Fibroblast of skin of right quadriceps (primary cell): ENCODE results near the gene MTA3.
"Not testable (repeated sequence)": the region's sequence is repeated elsewhere in the genome, so short reads cannot be mapped to it uniquely, and the experiment has no call there.

Experiments used
- DNase-seq: peaks from one replicate; pipeline ENCODE4 v3.0.0-alpha.2; 2013

The MTA3 gene

DNA sequence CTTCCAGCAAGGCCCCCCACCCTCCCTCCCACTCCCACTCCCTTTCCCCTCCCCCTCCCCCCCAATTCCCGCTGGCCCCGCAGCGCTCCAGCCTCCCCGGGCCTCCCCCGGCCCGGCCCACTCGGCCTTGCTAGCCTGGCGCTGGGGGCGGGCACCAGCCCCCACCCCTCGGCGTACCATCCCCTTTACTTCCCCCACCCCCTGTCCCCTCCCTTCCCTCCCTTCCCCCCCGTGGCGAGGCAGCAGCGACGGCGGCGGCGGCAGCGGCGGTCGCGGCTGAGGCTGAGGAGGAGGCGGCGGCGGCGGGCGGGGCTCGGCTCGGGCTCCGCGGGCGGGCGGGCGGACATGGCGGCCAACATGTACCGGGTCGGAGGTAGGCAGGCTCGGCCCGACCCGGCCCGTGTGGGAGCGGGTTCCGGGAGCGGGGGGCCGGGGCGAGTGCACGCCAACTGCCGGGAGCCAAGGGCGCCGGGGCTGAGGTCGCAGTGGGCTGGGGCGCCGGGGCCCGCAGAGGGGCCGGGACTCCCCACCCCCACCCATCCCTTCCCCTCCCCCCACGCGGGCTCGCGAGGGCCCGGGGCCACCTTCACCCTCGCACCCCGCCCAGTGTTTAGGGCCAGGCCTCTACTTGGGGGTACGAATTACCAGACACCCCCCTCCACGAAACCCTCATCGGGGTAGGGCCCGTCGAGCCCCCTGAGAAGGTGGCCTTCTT is at the start of gene MTA3:
Gene MTA3 (plus strand): TSS at position 232 of the 715 bp plus-strand sequence. CDS start 114 bp downstream, at position 346.
- DNase-seq, result peak; percentile 48

DNA sequence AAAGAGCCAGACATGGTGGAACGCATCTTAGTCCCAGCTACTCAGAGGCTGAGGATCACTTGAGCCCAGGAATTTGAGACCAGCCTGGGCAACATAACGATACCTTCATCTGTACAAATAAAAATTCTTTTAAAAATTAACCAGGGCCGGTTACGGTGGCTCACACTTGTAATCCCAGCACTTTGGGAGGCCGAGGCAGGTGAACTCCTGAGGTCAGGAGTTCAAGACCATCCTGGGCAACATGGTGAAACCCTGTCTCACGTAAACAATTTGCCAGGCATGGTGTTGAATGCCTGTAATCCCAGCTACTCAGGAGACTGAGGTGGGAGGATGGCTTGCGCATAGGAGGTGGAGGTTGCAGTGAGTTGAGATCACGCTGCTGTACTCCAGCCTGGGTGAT is 48.8 kb upstream of the MTA3 start:
- no peak for DNase-seq

DNA sequence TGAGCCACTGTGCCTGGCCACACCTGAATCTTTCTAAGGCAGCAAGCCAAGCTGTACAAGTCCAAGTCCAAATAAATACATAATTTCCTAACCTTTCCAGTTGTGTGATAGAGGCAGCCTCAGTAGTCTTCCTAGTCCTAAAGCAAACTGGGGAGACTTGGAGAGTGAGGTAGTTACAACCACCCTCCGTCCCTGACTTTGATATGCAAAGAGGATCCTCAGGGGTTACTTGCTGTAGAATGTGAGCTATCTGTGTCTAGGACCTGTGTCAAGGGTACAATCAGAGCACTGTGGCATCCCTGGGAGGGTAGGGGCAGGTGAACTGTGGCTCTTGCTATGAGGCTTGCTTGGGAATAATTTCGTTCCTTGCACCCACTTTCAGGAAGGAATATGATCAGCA is 46.4 kb upstream of the MTA3 start:
- DNase-seq, result no peak

DNA sequence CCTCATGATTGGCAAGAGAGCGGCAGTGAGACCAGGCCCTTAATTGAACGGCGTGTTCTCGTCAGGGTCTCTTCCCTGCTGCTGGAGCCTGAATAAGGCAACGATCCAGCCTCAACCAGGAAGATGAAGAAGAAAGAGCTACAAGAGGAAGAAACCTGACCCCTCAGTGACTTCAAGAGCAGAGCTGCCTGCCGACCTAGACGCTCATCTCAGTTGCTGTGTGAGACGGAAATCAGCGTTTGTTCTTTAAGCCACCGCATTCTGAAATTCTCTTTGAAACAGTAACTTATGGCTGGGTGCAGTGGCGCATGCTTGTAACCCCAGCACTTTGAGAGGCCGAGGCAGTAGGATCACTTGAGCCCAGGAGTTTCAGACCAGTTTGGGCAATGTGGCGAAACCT is 45.1 kb upstream of the MTA3 start:
- DNase-seq, result no peak

DNA sequence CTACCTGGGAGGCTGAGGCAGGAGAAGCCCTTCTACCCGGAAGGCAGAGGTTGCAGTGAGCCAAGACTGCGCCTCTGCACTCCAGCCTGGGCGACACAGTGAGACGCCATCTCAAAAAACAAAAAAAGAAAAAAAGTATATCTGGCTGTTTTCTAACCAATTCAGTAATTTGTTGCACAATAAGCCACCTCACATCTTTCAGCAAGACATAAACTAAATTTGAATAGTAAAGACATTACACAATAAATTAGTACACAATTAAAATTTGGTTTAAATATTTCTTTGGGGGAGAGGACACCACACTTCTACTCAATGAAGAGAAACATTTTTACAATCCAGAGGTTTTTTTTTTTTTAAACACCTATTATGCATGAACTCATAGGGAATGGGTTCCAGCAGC is 36.0 kb upstream of the MTA3 start:
- no peak for DNase-seq

DNA sequence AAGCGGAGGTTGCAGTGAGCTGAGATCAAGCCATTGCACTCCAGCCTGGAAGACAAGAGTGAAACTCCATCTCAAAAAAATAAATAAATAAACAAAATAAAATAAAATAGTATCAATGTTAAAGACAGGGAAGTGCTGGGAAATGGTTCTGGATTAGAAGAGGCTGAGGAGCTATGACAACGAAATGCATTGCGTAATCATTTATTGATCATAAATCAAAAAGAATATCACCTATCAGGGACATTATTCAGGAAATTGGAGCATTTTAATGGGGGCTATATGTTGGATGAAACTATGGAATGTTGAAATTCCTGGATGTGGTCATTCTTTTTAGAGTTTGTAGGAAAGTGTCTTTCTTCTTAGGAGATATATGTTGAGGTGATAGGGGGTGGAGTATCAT is 30.9 kb upstream of the MTA3 start:
- no peak for DNase-seq

DNA sequence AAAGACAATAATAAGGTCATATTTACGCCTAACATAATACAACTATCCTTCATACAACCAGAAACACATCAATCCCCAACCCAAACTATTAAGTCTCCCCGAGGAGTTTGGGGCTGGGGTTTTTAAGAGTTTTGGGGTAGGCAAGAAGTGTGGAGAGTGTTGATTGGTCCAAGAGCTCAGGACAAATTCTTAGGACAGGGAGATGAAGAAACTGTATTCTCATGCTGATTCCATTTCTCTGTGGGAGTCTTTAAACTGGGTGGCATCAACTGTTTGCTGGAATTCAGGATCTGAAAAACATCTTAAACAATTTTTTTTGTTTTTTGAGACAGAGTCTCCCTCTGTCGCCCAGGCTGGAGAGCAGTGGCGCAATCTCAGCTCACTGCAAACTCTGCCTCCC is 25.6 kb upstream of the MTA3 start:
- no peak for DNase-seq

DNA sequence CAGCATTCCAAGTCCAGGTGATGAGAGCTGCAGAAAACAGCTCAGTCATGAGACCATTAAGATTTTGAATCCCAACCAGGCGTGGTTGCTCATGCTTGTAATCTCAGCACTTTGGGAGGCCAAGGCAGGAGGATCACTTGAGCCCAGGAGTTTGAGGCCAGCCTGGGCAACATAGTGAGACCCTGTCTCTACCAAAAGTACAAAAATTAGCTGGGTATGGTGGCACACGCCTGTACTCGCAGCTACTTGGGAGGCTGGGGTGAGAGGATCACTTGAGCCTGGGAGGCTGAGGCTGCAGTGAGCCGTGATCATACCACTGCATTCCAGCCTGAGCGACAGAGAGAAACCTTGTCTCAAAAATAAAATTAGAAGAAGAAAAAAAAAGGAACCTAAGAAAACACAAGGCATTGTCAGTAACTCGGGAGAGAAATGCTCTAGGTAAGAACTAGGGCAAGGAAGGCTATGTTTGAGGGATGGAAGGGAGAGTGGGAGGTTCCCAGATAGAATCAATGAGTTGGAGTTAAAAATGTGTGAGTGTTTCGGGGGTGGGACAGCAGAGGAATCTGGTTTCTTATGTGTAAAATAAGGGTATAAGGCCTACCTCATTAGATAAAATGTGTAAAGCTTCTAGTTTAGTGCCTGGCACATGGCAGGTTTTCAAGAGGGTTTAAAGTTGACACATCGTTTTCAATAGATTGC is 23.3 kb upstream of the MTA3 start:
- no peak for DNase-seq

DNA sequence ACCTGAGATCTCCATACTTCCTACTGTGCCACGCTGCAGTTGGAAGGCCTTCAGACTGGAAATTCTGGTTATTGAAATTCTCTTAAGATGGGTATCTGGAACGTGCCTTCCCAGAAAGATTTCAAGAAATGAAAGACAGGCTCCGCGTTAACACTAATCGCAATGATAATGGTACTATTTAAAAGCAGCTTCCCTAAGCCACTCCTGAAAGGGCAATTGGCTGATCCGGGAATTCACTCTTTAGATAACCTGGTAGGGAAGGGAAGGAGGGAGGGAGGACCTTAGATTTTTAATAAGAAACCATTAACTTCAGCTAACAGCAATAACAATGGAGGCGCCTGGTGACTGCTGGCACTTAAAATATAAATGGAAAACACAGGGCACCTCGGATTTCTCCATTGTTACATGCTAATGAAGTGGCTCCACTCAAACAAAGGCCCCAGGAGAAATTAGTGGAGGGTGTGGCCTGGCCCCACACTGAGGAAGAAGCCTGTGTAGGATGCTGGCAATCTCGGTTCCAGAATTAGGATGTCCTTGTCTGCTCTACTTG is 22.5 kb upstream of the MTA3 start:
- DNase-seq, result no peak

DNA sequence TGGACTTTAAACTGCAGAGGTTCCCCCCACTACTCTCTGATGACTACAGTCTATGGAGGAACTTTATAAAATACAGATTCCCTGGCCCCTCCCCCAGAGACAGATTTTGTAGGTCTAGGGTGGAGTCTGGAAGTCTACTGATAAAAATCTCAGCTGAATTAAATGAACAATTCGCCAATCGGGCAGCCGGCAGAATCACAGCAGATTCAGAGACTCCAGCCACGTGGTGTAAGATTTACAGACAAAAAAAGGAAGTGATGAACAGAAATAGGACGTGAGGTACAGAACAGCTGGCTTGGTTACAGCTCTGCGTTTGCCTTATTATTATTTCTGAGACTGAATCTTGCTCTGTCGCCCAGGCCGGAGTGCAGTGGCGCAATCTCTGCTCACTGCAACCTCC is 21.4 kb upstream of the MTA3 start:
- no peak for DNase-seq

DNA sequence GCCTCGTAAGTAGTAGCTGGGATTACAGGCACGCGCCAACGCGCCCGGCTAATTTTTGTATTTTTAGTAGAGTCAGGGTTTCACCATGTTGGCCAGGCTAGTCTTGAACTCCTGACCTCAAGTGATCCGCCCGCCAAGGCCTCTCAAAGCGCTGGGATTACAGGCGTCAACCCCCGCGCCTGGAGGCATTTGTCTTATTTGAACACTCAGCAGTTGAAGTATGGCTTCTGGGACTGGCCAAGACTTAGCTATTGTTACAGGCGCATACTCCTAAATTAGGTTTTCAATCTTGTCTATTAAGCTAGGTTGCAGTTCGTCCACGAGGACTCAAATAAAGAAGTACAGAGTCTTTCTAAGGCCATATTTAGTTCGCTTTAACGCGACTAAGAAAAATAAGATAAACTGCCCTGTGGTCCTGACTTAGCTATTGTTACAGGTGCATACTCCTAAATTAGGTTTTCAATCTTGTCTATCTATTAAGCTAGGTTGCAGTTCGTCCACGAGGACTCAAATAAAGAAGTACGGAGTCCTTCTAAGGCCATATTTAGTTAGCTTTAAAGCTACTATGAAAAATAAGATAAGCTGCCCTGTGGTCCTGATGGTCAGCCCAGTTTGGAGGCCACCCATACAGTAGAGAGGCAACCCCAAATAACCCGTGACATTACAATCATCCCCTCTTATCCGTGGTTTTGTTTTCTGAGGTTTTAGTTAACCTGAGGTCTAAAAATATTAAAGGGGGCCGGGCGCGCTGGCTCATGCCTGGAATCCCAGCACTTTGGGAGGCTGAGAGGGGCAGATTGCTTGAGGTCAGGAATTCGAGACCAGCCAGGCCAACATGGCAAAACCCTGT is 20.8 kb upstream of the MTA3 start:
- no peak for DNase-seq

DNA sequence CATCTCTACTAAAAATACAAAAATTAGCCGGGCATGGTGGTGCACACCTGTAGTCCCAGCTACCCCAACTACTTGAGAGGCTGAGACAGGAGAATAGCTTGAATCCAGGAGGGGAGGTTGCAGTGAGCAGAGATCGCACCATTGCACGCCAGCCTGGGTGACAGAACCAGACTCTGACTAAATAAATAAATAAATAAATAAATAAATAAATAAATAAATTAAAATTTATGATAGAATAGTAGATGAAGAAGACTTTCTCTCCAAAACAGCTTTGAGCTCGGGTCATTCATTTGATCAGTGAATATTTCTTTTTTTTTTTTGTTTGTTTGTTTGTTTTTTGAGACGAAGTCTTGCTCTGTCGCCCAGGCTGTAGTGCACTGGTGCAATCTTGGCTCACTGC is 17.6 kb upstream of the MTA3 start:
- DNase-seq, result no peak

DNA sequence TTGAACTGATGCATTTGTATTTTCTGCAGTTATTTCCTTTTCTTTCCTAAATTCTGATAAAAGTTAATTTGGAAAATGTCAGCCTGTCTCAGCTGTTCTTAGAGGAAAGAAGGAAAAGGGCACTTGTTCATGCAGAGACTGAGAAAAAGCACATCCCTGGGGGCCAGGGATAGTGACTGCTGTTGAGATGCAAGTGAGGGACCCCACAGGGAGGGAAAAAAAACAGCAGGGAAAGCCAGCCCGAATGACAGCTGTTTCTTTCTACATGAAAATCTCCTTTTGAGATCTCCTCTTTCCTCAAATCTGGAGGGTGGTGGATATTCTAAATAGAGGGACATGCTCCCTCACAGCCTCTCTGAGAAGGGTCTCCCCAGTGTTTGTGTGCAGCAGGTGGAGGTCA is 14.0 kb upstream of the MTA3 start:
- no peak for DNase-seq

DNA sequence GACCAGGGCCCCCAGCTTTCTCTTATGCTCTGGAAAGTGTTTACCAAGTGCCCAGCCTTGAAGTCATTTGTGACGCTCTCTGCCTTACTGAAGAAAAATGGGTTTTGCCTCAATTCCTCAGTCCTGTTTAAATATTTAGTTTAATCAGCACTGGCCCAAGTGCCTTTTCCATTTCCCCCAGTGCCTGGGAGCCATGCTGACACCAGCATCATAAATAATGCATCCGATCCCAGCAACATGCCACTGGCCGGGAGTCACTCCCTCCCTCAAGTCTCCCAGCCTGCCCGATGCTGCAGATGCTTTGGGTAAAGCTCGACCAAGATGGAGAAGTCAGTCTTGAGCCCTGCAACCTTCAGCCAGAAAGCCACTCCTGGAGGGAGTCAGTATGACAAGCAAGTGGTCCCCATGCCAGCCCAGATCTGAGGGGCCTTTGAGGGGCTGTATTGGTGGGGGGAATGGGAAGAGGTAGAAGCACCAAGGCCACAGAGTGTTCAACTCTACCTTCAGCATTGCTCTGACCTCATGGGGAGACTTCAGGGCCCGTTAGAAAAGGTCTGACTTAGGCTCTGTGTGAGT is 12.0 kb upstream of the MTA3 start:
- no peak for DNase-seq

DNA sequence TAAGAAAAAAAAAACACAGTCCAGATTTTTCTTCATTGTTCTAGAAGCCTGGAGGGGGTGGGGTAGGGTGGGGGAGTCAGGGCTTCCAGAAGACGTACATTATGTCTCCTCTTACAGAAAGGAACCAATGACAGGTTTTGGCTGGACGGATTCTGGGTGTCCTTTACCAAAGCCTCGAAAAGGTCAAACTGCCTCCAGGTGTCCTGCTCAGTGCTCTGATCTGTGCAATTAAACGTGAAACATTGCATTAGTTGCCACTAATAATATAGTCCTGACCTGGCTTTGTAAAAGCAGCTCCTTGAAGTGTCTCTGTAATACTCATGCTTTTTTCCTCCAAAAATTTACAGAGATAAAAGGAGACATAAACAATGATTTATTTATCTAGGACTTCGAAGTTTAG is 11.1 kb upstream of the MTA3 start:
- no peak for DNase-seq

DNA sequence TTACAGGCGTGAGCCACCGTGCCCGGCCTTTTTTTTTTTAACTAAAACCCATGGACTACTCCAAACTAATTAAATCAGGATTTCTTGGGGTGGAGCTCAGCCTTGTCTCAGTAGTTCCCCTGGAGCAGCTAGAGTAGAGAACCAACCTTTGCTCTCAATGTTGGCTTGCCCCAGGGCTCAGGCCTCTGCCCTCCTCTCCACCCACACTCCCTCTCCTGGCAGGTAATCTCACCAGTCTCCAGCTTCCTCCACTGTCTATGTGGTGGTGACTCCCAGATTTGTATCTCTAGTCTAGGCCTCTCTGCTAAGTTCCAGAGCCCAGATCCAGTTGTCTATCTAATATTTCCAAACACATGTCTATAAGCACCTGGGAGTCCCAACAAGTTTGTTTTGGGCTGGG is 9.6 kb upstream of the MTA3 start:
- no peak for DNase-seq

DNA sequence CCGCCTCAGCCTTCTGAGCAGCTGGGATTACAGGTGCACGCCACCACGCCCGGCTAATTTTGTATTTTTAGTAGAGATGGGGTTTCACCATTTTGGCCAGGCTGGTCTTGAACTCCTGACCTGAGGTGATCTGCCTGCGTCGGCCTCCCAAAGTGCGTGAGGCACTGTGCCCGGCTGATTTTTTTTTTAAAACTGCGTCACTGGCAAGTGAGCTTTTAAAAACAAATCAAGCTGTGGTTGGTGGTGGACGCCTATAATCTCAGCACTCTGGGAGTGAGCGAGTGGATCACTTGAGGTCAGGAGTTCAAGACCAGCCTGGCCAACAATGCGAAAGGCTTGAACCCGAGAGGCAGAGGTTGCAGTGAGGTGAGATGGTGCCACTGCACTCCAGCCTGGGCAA is 8.3 kb upstream of the MTA3 start:
- not testable (repeated sequence) for DNase-seq

DNA sequence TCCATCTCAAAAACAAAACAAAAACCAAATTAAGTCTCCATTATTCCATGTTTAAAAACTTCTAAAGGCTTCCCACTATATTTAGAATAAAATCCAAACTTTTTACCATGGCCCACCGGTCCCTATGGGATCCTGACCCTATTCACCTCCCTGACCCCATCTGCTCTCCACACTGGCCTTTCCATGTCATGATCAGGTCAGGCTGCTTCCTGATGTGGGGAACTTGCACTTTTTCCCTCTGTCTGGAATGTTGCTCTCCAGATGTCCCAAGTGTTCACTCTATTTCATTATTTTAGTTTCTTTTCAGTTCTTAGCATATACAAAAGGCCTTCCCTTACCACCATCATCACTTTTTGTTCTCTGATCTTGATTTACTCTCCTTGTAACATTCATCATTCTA is 7.5 kb upstream of the MTA3 start:
- DNase-seq, result no peak

DNA sequence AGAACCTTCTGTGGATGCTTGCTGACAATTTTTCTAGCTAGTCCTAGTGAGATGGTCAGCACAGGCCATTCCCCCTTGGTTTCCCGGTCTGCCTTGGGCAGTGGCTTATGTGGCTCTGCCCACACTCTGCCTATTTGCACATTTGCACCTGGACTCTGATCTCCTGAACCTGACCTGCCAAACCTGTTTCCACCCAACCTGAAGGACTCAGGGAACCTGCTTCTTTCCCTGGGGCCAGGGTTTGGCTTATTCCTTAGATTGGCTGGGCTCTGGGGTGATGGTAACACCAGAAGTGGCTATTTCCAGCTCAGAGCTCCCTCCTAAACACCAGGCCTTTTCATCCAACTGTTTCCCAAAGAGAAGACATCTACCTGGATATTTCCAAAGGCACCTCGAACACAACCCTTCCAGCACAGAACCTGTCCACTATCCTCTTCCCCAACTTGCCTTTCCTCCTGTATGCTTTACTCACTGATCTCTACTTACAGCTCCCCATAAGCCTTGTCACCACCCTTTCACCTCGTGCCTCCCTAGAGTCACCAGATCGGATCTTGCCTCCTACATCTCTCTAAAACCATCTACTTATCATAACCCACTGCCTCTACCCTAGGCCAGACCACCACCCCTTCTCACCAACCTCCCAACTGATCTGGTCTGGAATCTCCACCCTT is 5.8 kb upstream of the MTA3 start:
- DNase-seq, result no peak

DNA sequence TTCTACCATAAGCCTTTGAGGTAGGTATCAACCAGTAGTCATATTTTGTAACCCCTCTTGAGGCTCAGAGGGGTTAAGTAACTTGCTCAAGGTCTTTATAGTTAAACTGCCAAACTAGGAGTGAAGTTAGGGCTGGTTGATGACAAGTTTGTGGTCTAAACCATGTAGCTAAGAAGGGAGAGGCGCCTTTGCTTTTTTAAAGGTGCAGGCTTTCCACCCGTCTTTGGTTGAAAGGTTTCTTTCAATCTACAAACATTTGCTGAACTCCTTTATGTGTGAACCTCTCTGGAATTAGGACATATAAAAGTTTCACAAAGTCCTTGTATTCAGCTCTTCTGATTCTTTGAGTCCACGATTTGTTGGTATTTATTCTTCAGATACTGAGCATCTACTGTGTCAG is 2.4 kb upstream of the MTA3 start:
- DNase-seq, result no peak

DNA sequence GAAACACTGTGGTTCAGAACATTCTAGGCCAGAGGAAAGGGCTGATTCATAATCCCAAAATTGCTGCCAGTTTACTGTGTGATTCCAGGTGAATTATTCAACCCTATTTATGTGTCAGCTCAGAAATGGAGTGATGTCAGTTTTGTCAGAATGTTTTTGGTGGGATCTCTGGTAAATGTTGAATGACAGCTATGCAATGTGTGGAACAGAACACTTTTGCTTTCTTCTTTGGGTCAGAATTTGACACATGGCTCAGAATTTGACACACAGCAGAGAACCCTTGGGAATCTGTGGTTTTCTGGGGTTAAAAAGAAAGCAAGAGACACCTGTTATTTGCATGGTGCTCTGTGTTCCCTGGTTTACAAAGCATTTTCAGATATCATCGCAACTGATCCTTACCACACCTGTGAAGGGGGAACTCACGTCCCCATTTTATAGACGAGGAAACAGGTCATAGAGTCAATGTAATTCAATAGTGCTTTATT is 1.6 kb upstream of the MTA3 start:
- no peak for DNase-seq

DNA sequence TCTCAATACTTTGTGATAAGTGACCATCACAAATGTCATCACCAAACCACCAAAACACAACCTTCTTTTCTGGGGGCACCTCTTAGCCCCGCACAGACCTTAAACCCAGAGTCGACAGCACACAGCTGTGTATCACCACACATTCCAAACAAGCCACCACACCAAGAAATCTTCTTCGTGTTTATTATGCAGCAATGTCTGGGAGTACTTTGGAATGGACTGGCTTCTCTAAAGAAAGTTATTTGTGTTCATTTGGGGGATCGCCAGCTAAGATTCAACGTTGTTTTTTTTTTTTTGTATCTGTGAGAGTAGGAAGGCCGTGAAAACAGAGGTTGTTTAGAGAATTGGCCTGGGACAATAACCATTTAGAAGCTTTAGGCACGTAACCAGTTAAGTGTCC is 1.1 kb upstream of the MTA3 start:
- peak; percentile 61 for DNase-seq
